Esophagus squamous epithelium (tissue), 5 donors: ENCODE measurements around the gene IL16. TPM values are rescaled to one million over a fixed set of nuclear protein-coding genes. Genes with fewer than 3 reads are reported as not detected.
"Not testable (repeated sequence)": the region's sequence is repeated elsewhere in the genome, so short reads cannot be mapped to it uniquely, and the experiment has no call there.

Experiments
- DNase-seq: peaks from one replicate; lab custom pipeline; 2025; lab: John Stamatoyannopoulos, UW
- H3K27ac ChIP-seq, 4 donors: fragments of 200-600 bp; sonication (generic); one replicate each; pipeline ENCODE4 v1.5.1; 2016 to 2019; ENCODE audit warnings: mild to moderate bottlenecking in 1 of 4
- H3K27me3 ChIP-seq, 4 donors: fragments of 200-600 bp; sonication (generic); 1 replicate in 3 of 4; 2 replicates in 1 of 4; pipeline versions ENCODE4 v1.5.1 to v1.6.0; 2017 to 2021; ENCODE audit warnings: antibody characterized with exemption in 1 of 4
- H3K36me3 ChIP-seq, 3 donors: fragments of 200-600 bp; sonication (generic); one replicate each; pipeline ENCODE4 v1.5.1; 2016 to 2019
- H3K4me1 ChIP-seq, 3 donors: fragments of 200-600 bp; sonication (generic); one replicate each; pipeline ENCODE4 v1.5.1; 2017 to 2019
- H3K4me3 ChIP-seq, 4 donors: fragments of 200-600 bp; sonication (generic); 1 replicate in 3 of 4; 2 replicates in 1 of 4; pipeline ENCODE4 v1.5.1; 2016 to 2019; ENCODE audit warnings: mild to moderate bottlenecking in 2 of 4, moderate library complexity in 1 of 4
- H3K9me3 ChIP-seq, 3 donors: fragments of 200-600 bp; sonication (generic); one replicate each; pipeline ENCODE4 v1.5.1; 2016 to 2019
- POLR2A ChIP-seq, 4 donors: fragments of 450-650 bp; IDR thresholded peaks; one replicate each; pipeline ENCODE4 v1.6.1; 2017; ENCODE audit warnings: antibody characterized with exemption in 4 of 4, mild to moderate bottlenecking in 4 of 4, moderate library complexity in 3 of 4
- WGBS, 2 donors: methylation state at CpG; one replicate each; pipeline ENCODE4 v1.1.5; 2018; 5-methylcytosine and 5-hydroxymethylcytosine counted together
- intact Hi-C: fragments of 100-400 bp; cut with DNase I; formaldehyde crosslinking; loops from one replicate; pipeline ENCODE4 v1.15.0; 2022
- total RNA-seq, 4 donors: library from RNA; depleted of rRNA; stranded (reverse); fragments of >200 nt; gene quantifications; one replicate each; pipeline ENCODE4 v1.1.0, GENCODE V29; 2016
- TF ChIP-seq, protein P1 (sequence below), 6 experiments: fragments of 450-650 bp in 4 of 6; fragments of 200-600 bp in 2 of 6; sonication (generic) in 2 of 6; IDR thresholded peaks; one replicate each; pipeline ENCODE4 v1.5.1; 2016 to 2019; ENCODE audit warnings: antibody characterized with exemption in 6 of 6, mild to moderate bottlenecking in 4 of 6, moderate library complexity in 4 of 6
- donor health status: DM: yes; HTN: yes; CAD: no.

Gene IL16
- total RNA-seq, 4 donors from 2014 or later = 2.3 to 20.0 (median 4.6) TPM

DNA sequence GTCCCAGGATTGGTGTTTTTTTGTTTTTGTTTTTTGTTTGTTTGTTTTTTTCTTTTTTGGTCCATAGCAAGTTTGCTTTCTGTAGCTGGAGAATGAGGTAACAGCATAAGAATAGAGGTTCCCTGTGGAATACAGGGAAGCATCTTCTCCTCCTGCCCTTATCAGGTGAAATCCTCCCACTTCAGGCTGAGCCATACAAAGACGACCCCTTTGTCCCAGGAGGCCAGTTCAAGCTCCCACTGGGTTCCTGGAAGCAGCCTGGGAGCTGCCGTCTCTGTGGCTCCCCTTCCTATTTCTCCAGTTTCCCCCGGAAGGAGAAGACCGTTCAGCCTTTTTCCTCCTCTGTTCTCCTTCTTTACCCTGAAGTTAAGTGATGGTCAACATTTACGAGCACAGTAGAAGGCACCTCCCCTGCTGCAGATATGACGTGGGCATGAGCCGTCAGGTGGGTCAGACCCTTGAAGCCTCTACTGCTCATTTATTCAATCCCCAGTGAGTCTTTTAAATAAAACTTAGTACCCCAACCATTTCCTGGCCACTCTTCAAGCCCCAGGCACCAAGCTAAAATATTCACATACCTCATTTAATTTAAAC lies 1.1 kb downstream of the IL16 start:
- intact Hi-C loops = no loop called here
- Histone ChIP-seq H3K36me3 (no peaks in the 10 kb centered on the region), H3K27ac (no peak overlapping the region), H3K4me3 (no peak overlapping the region), H3K4me1 (peaks cover 0 to 4% (median 0%) of the 10 kb centered on the region in 3 donors), H3K9me3 (no peaks in the 10 kb centered on the region), H3K27me3 (peaks cover 0 to 13% (median 0%) of the 10 kb centered on the region in 4 donors)
- DNase-seq = no peak
- WGBS, 2 donors = 71 to 78% methylated on average over 7 of the region's 7 CpGs
- TF ChIP-seq, protein P1, sequence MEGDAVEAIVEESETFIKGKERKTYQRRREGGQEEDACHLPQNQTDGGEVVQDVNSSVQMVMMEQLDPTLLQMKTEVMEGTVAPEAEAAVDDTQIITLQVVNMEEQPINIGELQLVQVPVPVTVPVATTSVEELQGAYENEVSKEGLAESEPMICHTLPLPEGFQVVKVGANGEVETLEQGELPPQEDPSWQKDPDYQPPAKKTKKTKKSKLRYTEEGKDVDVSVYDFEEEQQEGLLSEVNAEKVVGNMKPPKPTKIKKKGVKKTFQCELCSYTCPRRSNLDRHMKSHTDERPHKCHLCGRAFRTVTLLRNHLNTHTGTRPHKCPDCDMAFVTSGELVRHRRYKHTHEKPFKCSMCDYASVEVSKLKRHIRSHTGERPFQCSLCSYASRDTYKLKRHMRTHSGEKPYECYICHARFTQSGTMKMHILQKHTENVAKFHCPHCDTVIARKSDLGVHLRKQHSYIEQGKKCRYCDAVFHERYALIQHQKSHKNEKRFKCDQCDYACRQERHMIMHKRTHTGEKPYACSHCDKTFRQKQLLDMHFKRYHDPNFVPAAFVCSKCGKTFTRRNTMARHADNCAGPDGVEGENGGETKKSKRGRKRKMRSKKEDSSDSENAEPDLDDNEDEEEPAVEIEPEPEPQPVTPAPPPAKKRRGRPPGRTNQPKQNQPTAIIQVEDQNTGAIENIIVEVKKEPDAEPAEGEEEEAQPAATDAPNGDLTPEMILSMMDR (IDR thresholded peaks at IDR 0.05) = no peak
- no peak for TF ChIP-seq POLR2A (IDR thresholded peaks at IDR 0.05)

DNA sequence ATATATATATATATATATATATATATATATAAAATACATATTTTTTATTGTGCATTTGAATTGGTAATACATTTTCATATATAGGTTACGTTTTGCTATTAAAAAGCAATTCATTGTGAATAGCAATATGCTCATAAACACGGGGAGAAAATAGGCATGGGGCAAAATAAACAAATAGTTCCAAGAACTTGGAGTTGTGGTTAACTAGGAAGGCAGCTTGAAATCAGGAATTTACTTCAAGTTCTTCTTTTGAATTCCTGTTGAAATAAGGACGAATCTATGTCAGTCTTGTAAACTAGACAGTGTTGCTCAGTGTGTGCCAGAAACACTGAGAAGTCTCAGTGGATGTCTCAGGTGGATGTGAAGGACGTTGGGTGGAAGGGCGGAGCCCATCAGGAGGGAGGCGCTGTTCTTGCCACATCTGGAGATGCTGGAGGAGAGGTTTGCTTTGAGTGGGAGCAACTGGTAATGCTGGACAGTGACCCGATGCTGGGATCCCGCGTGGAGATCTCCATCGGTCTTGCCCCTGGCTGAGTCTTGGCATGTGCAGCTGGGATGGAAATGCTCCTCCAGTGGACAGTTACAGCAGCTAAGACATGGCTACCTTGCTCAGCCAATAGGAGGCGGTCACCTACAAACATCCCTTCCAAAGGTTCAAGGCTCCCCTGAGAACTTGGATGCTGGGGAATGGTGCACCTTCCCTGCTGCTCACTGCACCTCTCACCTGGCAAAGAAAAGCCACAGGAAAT lies 2.5 kb downstream of the IL16 start:
- no peaks in the 10 kb centered on the region for H3K9me3 ChIP-seq
- WGBS, 2 donors = 47 to 68% methylated on average over 4 to 6 of the region's 11 CpGs
- H3K4me3 ChIP-seq = no peak overlapping the region
- peaks cover 0 to 13% (median 0%) of the 10 kb centered on the region in 4 donors for H3K27me3 ChIP-seq
- no peak overlapping the region for H3K27ac ChIP-seq
- TF ChIP-seq, protein P1 (IDR thresholded peaks at IDR 0.05) = no peak
- no peak for TF ChIP-seq POLR2A (IDR thresholded peaks at IDR 0.05)
- H3K36me3 ChIP-seq = no peaks in the 10 kb centered on the region
- no peak for DNase-seq
- peaks cover 0 to 4% (median 0%) of the 10 kb centered on the region in 3 donors for H3K4me1 ChIP-seq
- intact Hi-C loops = no loop called here

DNA sequence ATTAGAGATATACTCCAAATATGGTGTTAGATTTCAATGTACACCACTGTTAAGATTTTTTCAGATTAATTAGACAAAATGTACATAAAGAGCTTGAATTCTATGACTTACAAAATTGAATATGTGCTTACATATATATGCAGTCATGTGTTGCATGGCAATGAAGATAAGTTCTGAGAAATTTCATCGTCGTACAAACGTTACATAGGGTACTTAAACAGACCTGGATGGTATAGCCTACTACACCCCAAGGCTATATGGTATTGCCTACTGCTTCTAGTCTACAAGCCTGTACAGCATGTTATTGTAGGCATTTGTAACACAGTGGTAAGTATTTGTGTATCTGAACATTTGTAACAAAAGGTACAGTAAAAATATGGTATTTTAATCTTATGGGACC lies 9.3 kb downstream of the IL16 start:
- intact Hi-C loops = no loop called here
- no peaks in the 10 kb centered on the region for H3K4me1 ChIP-seq
- H3K27me3 ChIP-seq = no peaks in the 10 kb centered on the region
- DNase-seq = no peak
- WGBS, 2 donors = 86 to 92% methylated on average over 3 of the region's 3 CpGs
- TF ChIP-seq POLR2A (IDR thresholded peaks at IDR 0.05) = no peak
- H3K4me3 ChIP-seq = no peak overlapping the region
- no peaks in the 10 kb centered on the region for H3K36me3 ChIP-seq
- H3K9me3 ChIP-seq = no peaks in the 10 kb centered on the region
- H3K27ac ChIP-seq = no peak overlapping the region

DNA sequence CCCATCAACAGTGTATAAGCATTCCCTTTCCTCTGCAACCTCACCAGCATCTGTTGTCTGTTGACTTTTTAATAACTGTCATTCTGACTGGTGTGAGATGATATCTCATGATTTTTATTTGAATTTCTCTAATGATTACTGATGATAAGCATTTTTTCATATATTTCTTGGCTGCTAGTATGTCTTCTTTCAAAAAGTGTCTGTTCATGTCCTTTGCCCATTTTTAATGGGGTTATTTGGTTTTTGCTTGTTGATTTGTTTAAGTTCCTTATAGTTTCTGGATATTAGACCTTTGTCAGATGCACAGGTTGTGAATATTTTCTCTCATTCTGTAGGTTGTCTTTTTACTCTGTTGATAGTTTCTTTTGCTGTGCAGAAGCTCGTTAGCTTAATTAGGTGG lies 11.3 kb downstream of the IL16 start:
- H3K27ac ChIP-seq, H3K27me3 ChIP-seq, intact Hi-C loops, H3K36me3 ChIP-seq, H3K4me1 ChIP-seq, H3K9me3 ChIP-seq, DNase-seq, H3K4me3 ChIP-seq: not testable (repeated sequence)
- 68 to 69% methylated on average over 1 of the region's 1 CpG for WGBS, 2 donors

DNA sequence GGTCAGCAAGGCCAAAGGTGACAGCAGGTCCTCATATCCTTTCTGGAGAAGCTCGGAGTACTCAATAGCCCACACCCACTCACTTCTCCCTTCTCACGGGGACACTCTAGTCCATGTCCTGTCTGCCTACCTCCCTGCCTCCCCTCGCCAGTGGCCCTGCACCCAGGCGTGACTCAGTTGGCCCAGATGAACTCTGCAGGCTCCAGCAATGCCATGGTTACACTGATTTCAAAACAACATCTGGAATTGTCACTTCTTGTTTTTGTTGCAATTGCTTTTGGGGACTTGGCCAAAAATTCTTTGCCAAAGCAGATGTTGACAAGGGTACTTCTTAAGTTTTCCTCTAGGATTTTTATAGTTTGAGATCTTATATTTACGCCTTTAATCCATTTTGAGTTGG lies 13.0 kb downstream of the IL16 start:
- WGBS, 2 donors = 58 to 72% methylated on average over 5 of the region's 5 CpGs
- H3K4me3 ChIP-seq = no peak overlapping the region
- no peaks in the 10 kb centered on the region for H3K27me3 ChIP-seq
- no peaks in the 10 kb centered on the region for H3K4me1 ChIP-seq
- DNase-seq = no peak
- TF ChIP-seq, protein P1 (IDR thresholded peaks at IDR 0.05) = no peak
- no peak for TF ChIP-seq POLR2A (IDR thresholded peaks at IDR 0.05)
- H3K9me3 ChIP-seq = peaks cover 0 to 10% (median 5%) of the 10 kb centered on the region in 3 donors
- no peaks in the 10 kb centered on the region for H3K36me3 ChIP-seq
- H3K27ac ChIP-seq = peak overlapping the region in 1 of 4 donors; percentile 19
- intact Hi-C loops = no loop called here

DNA sequence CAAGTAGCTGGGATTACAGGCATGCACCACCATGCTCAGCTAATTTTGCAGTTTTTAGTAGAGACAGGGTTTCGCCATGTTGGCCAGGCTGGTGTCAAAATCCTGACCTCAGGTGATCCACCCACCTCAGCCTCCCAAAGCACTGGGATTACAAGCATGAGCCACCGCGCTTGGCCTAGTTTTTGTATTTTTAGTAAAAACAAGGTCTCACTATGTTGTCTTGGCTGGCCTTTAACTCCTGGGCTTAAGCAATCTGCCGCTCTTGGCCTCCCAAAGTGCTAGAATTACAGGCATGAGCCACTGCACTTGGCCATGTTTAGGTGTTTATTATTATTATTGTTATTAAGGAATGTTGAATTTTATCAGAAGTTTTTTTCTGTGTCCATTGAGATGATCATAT lies 14.7 kb downstream of the IL16 start:
- Histone ChIP-seq H3K36me3 (no peaks in the 10 kb centered on the region), H3K4me1 (no peaks in the 10 kb centered on the region), H3K9me3 (peaks cover 0 to 16% (median 5%) of the 10 kb centered on the region in 3 donors), H3K4me3 (no peak overlapping the region), H3K27me3 (peaks cover 0 to 12% (median 0%) of the 10 kb centered on the region in 4 donors), H3K27ac (no peak overlapping the region)
- no peak for DNase-seq
- 82 to 92% methylated on average over 4 of the region's 4 CpGs for WGBS, 2 donors
- TF ChIP-seq POLR2A (IDR thresholded peaks at IDR 0.05) = no peak
- TF ChIP-seq, protein P1 (IDR thresholded peaks at IDR 0.05) = no peak
- intact Hi-C loops = no loop called here
